ENCODE data around the gene OLFML1. TPM values are rescaled to one million over a fixed set of nuclear protein-coding genes. Genes with fewer than 3 reads are reported as not detected.

The OLFML1 gene
- 4.2 and 10.5 TPM in 2 replicates for total RNA-seq

DNA sequence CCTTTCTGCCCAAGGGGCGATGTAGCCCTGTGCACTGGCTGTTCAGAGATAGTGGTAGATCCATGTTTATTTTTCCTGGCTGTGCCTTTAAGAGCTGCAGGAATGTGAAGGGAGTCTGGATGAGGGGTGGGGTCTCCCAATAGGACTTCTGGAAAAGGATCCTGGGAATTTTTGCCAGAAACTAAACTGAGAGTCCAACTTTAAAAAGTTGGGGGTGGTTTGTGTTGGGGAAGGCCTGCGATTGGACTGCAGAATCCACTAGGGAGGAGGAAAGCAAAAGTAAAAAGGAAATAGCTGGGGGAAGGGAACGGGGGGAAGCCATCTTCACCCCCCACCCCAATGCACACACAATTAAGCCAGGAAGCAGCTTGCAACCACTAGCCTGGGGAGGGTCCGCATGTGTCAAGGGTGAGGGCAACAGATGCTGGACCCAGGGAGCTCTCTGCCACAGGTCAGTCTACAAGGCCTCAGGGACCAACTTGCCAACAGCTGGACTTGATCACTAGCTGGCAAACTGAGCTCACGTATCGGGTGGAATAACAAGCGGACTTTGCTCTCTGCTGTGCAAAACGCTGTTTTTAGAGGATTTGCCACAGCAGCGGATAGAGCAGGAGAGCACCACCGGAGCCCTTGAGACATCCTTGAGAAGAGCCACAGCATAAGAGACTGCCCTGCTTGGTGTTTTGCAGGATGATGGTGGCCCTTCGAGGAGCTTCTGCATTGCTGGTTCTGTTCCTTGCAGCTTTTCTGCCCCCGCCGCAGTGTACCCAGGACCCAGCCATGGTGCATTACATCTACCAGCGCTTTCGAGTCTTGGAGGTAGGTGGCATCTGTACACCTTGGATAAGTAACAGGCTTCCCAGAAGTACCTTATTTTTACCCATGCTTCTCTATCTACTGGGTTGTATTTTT, at the start of gene OLFML1:
OLFML1 (plus strand) TSS at position 321 of the 912 bp plus-strand sequence; CDS start at position 691, 370 bp downstream.

GRCh38 chr11:7513234-7514098, 28.2 kb downstream of the OLFML1 start, which contains the start of gene PPFIBP2:
TSS of gene PPFIBP2 (plus strand) at chr11:7513999. CDS start at chr11:7549476, 35,477 bp downstream.

Other genes with a start within 250 kb of the OLFML1 start
- gene SYT9, start 233.6 kb upstream of the OLFML1 start, total RNA-seq = 0.25 and 0.66 TPM in 2 replicates
- gene PPFIBP2, start 28.5 kb downstream of the OLFML1 start, total RNA-seq = 8.1 and 16.9 TPM in 2 replicates
- gene CYB5R2, start 188.0 kb downstream of the OLFML1 start, total RNA-seq = 12.1 and 20.0 TPM in 2 replicates
- 0.11 TPM in 1 of 2 replicates, not detected in the other for gene OVCH2, start 221.0 kb downstream of the OLFML1 start, total RNA-seq

All from uterine smooth muscle cell (primary cell).